HUES48 (cell line): ENCODE measurements around the gene HOXB3.
A peak's percentile ranks its signal among the peaks of the same experiment; 100 is the strongest.

Source experiments
- H3K27ac ChIP-seq: one replicate; pipeline ENCODE4 v1.7.0; 2013; ENCODE audit warnings: low read depth, low read length, inconsistent platforms
- H3K27me3 ChIP-seq: 2 replicates; pipeline ENCODE4 v1.6.1; 2013; ENCODE audit warnings: mild to moderate bottlenecking, low read length; ENCODE audit not compliant: control insufficient read depth, insufficient read depth
- H3K36me3 ChIP-seq: 2 replicates; pipeline ENCODE4 v1.6.1; 2013; ENCODE audit warnings: low read length; ENCODE audit not compliant: control insufficient read depth, insufficient read depth
- H3K4me1 ChIP-seq: 2 replicates; pipeline ENCODE4 v1.6.1; 2013; ENCODE audit warnings: mild to moderate bottlenecking, low read length; ENCODE audit not compliant: control insufficient read depth, insufficient read depth
- H3K4me3 ChIP-seq: 2 replicates; pipeline ENCODE4 v1.5.1; 2013; ENCODE audit warnings: mild to moderate bottlenecking, low read depth, low read length
- H3K9ac ChIP-seq: 2 replicates; pipeline ENCODE4 v1.6.1; 2013; ENCODE audit warnings: mild to moderate bottlenecking, low read depth, low read length, moderate library complexity
- H3K9me3 ChIP-seq: 2 replicates; pipeline ENCODE4 v1.6.1; 2013; ENCODE audit warnings: low read length; ENCODE audit not compliant: control insufficient read depth, insufficient read depth

HOXB3 gene

GRCh38 chr17:48556229-48556575 is 33.8 kb downstream of the HOXB3 start:
- no peak overlapping the region for H3K9ac ChIP-seq

GRCh38 chr17:48555258-48556228 is 34.5 kb downstream of the HOXB3 start:
- Histone ChIP-seq H3K9ac (no peak overlapping the region), H3K27ac (no peak overlapping the region), H3K4me3 (no peak overlapping the region), H3K4me1 (peaks cover 14% of the 10 kb centered on the region; the same call in 1 of the 2 replicates), H3K27me3 (peaks cover 100% of the 10 kb centered on the region), H3K36me3 (no peaks in the 10 kb centered on the region), H3K9me3 (no peaks in the 10 kb centered on the region)

More at GRCh38 chr17:48556229-48556575, 33.8 kb downstream of the HOXB3 start:
- Histone ChIP-seq H3K4me1 (peaks cover 11% of the 10 kb centered on the region; the same call in 1 of the 2 replicates), H3K36me3 (no peaks in the 10 kb centered on the region), H3K27me3 (peaks cover 100% of the 10 kb centered on the region), H3K9me3 (no peaks in the 10 kb centered on the region), H3K27ac (no peak overlapping the region), H3K4me3 (no peak overlapping the region)

GRCh38 chr17:48554412-48555257 is 35.4 kb downstream of the HOXB3 start:
- Histone ChIP-seq H3K9ac (no peak overlapping the region), H3K9me3 (no peaks in the 10 kb centered on the region), H3K4me1 (peaks cover 20% of the 10 kb centered on the region), H3K27ac (no peak overlapping the region), H3K36me3 (no peaks in the 10 kb centered on the region), H3K27me3 (peaks cover 100% of the 10 kb centered on the region), H3K4me3 (peak overlapping the region; percentile 38)

GRCh38 chr17:48553826-48554225 is 36.2 kb downstream of the HOXB3 start:
- Histone ChIP-seq H3K27ac (no peak overlapping the region), H3K36me3 (no peaks in the 10 kb centered on the region), H3K9ac (no peak overlapping the region), H3K4me1 (peaks cover 23% of the 10 kb centered on the region), H3K27me3 (peaks cover 100% of the 10 kb centered on the region), H3K4me3 (no peak overlapping the region), H3K9me3 (no peaks in the 10 kb centered on the region)

GRCh38 chr17:48553190-48553547 is 36.9 kb downstream of the HOXB3 start:
- H3K4me1 ChIP-seq = peaks cover 28% of the 10 kb centered on the region
- peaks cover 100% of the 10 kb centered on the region for H3K27me3 ChIP-seq
- H3K27ac ChIP-seq = no peak overlapping the region
- no peak overlapping the region for H3K4me3 ChIP-seq
- no peaks in the 10 kb centered on the region for H3K36me3 ChIP-seq
- H3K9me3 ChIP-seq = no peaks in the 10 kb centered on the region
- H3K9ac ChIP-seq = no peak overlapping the region

- peaks cover 33% of the 10 kb centered on the region for H3K4me1 ChIP-seq
- no peak overlapping the region for H3K27ac ChIP-seq
- H3K9ac ChIP-seq = no peak overlapping the region
- H3K9me3 ChIP-seq = no peaks in the 10 kb centered on the region
- H3K4me3 ChIP-seq = no peak overlapping the region
- peaks cover 100% of the 10 kb centered on the region for H3K27me3 ChIP-seq
- no peaks in the 10 kb centered on the region for H3K36me3 ChIP-seq
Measured at GRCh38 chr17:48552466-48553189, 37.4 kb downstream of the HOXB3 start.

- Histone ChIP-seq H3K27me3 (peaks cover 100% of the 10 kb centered on the region), H3K4me1 (peaks cover 41% of the 10 kb centered on the region), H3K27ac (no peak overlapping the region), H3K36me3 (no peaks in the 10 kb centered on the region), H3K9me3 (no peaks in the 10 kb centered on the region), H3K9ac (no peak overlapping the region), H3K4me3 (no peak overlapping the region)
Measured at GRCh38 chr17:48551596-48552465, 38.2 kb downstream of the HOXB3 start.

- Histone ChIP-seq H3K4me1 (peaks cover 46% of the 10 kb centered on the region), H3K4me3 (no peak overlapping the region), H3K36me3 (no peaks in the 10 kb centered on the region), H3K27me3 (peaks cover 100% of the 10 kb centered on the region), H3K9me3 (no peaks in the 10 kb centered on the region), H3K9ac (no peak overlapping the region), H3K27ac (no peak overlapping the region)
Measured at GRCh38 chr17:48551214-48551555, 38.9 kb downstream of the HOXB3 start.

- Histone ChIP-seq H3K36me3 (no peaks in the 10 kb centered on the region), H3K4me1 (peaks cover 46% of the 10 kb centered on the region), H3K4me3 (0 out of 2 replicates have a peak overlapping the region, but pooled peaks have one; percentile 19)
Measured at GRCh38 chr17:48550502-48551213, 39.4 kb downstream of the HOXB3 start.

More at GRCh38 chr17:48550502-48551213, 39.4 kb downstream of the HOXB3 start:
- Histone ChIP-seq H3K27ac (no peak overlapping the region), H3K9ac (no peak overlapping the region), H3K9me3 (no peaks in the 10 kb centered on the region), H3K27me3 (peaks cover 100% of the 10 kb centered on the region)
